DMS114 treated with DMSO at 0.1 percent for 48 hours (cell line): ENCODE results near the gene PEX11G.

Source experiments
- DNase-seq: peaks from one replicate; lab custom pipeline; 2025; ENCODE audit not compliant: unreplicated experiment; lab: John Stamatoyannopoulos, UW

PEX11G gene

DNA sequence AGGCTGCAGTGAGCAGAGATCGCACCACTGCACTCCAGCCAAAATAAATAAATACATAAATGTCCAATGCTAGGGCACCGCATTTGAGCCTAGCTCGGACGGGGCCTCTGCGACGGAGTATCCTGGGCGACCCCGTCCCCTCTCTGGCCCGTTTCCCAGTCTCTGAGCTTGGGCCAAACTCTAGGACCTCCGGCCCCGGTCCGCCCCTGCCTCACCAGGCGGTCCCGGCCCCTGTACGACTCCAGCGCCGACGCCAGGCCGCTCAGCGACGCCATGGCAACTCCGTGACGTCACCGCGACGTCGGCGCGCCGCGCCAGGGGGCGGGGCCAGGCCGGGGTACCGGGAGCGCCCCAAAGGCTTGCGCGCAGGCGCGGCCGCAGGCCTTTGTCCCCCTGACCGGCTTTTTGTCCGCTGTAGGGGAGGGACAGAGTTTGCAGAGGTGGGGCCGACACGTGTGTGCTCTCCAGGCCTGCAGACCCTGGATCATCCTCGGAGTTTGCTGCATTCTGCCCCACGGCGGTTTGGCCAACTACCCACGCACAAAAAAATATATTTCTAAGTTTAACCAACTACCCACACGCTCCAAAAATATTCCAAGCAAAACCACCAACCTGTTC, at the start of gene PEX11G:
Gene PEX11G, minus strand, starts transcription at position 300 of the 618 bp plus-strand sequence. Its CDS starts 25 bp downstream, at position 275.
- DNase-seq = peak; percentile 56

GRCh38 chr19:7535998-7536695, 47.3 kb upstream of the PEX11G start:
- no peak for DNase-seq

DNA sequence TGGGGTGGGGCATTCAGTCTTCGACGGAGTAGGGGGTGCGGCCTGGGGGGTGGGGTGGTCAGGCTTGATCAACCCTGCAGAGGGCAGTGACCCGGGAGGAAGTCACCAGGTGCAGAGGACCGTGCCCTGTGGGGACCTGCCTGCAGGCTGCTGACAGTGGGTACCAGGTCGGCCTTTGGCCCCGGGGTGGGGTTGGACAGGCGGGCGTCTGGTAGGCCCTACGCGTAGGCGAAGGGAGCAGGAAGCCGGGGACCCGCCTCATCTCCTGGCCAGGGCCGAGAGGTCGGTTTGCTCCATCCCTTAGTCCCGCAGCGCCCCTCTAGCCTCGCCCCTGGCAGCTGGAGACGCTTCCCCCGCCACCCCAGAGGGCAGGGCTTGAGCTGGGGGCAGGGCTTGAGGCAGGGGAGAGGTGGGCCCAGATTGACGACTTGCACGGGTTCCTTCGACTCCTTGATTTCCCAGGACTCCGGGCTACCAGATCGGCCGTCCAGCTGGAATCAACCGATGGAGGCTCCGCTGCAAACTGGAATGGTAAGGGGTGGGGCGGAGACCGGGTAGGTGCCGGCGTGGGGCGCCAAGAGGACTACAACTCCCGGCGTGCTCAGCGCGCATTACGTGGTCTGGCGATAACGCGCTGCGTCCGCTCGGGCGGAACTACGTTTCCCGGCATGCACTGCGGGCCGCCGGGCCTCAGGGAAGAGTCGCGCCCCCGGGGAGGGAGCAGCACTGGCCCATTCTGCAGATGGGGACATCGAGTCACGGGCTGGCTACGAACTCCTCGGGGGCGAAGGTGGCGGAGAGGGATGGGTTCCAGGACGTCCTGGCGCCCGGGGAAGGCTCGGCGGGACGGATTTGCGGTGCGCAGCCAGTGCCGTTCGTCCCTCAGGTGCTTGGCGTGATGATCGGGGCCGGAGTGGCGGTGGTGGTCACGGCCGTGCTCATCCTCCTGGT, 46.5 kb upstream of the PEX11G start, which contains the start of gene PNPLA6:
Gene PNPLA6, plus strand, starts transcription at position 671 of the 951 bp plus-strand sequence. Its CDS starts 72 bp downstream, at position 743.
- DNase-seq = peak; percentile 70

- peak; percentile 55 for DNase-seq
These were observed 45.8 kb upstream of the PEX11G start for GRCh38 chr19:7534531-7535046.

GRCh38 chr19:7533925-7534480, 45.2 kb upstream of the PEX11G start:
- peak; percentile 38 for DNase-seq

DNA sequence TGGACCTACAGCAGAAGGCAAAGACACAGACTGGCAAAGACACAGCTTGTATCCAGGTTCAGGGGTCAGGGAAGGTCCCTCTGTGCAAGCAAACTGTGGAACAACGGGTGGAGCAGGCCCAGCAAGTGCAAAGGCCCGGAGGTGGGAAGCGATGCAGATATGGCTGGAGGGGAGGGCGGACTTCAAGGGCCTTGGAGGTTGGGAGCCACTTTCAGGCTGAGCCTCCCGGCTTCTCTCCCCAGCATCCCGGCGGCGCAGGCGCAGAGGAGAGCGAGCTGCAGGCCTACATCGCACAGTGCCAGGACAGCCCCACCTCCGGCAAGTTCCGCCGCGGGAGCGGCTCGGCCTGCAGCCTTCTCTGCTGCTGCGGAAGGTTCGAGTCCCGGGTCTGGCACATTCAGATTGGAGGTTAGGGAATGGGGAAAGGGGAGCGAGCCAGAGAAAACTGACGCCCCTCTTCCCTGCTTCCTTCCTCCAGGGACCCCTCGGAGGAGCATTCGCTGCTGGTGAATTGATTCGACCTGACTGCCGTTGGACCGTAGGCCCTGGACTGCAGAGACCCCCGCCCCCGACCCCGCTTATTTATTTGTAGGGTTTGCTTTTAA, 44.5 kb upstream of the PEX11G start:
- DNase-seq = peak; percentile 28

DNA sequence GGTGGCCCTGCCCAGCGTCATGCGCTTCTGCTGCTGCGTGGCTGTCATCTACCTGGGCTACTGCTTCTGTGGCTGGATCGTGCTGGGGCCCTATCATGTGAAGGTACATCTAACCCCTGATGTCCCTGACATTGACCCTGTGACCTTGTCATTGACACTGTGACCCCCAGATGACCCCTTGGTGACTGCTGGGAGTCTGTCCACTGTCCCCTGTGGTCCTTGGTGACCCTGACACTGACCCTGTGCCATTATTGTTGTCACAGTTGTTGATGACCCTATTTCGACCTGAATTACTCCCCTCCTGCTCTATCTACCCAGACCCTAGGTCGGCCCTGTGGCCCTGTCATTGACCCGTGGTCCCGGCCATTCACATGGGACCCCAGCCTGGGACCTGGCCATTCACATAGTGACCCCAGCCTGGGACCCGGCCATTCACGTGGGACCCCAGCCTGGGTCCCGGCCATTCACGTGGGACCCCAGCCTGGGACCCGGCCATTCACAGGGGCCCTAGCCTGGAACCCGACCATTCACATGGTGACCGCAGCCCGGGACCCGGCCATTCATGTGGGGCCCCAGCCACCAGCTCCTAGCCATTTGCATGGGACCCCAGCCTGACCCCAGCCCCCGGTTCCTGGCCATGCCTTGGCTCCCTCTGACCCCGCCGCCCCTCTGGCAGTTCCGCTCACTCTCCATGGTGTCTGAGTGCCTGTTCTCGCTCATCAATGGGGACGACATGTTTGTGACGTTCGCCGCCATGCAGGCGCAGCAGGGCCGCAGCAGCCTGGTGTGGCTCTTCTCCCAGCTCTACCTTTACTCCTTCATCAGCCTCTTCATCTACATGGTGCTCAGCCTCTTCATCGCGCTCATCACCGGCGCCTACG, 41.0 kb upstream of the PEX11G start:
- no peak for DNase-seq

DNA sequence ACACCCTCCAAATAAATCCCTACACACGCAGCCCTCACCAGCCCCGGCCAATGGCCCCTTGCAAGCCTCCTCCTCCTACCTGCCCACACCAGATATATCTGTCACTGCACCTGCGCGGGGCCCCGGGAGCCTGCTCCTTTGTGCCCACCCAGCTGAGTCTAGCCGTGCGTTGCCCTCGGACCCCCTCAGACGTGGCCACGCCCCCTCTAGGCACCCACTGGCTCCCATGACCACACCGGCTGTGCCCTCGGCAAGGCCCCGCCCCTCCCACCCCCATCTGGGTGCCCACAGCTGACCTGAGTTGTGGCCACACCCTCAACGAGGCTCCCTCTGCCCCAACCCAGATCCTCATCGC, 40.4 kb upstream of the PEX11G start:
- DNase-seq = no peak

DNA sequence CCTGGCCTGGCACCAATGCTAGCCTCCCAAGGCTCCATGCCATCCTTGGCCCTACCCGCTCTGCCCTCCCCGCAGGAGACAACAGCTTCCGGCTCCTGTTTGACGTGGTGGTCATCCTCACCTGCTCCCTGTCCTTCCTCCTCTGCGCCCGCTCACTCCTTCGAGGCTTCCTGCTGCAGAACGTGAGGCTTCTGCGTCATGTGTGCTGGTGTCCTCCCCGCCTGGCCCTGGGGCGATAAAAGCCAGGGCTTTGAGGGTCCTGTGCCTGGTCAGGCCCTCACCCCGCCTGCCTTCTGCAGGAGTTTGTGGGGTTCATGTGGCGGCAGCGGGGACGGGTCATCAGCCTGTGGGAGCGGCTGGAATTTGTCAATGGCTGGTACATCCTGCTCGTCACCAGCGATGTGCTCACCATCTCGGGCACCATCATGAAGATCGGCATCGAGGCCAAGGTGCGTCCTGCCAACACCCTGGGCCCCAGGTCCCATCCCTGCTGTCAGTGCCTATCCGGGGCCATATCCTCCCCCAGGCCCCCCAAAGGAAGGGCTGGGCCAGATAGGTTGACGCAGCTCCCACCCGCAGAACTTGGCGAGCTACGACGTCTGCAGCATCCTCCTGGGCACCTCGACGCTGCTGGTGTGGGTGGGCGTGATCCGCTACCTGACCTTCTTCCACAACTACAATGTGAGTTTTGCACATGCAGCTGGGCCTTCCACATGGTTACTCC, 39.8 kb upstream of the PEX11G start:
- no peak for DNase-seq

GRCh38 chr19:7528192-7528519, 39.3 kb upstream of the PEX11G start:
- DNase-seq = no peak

DNA sequence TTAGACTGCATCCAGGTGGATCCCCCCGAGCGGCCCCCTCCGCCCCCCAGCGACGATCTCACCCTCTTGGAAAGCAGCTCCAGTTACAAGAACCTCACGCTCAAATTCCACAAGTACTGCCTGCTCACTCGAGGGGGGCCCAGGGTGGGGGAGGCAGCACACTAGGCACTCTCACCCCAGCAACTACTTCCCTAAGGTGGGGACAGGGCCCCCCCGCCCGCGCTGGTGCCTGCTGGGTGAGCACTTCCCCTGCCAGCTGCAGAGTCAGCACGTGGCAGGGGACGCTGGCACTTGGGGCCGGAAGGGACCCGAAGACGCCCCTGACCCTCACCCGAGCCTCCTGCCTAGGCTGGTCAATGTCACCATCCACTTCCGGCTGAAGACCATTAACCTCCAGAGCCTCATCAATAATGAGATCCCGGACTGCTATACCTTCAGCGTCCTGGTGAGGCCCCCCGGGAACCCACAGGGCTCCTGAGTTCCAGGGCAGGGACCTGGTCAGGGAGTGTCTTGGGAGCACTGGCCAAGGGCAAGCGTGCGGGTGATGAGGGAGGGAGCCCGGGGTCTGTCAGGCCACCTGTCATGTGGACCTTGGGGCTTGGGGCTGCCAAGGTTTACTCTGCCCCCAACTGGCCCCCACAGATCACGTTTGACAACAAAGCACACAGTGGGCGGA, 38.8 kb upstream of the PEX11G start:
- DNase-seq = no peak

DNA sequence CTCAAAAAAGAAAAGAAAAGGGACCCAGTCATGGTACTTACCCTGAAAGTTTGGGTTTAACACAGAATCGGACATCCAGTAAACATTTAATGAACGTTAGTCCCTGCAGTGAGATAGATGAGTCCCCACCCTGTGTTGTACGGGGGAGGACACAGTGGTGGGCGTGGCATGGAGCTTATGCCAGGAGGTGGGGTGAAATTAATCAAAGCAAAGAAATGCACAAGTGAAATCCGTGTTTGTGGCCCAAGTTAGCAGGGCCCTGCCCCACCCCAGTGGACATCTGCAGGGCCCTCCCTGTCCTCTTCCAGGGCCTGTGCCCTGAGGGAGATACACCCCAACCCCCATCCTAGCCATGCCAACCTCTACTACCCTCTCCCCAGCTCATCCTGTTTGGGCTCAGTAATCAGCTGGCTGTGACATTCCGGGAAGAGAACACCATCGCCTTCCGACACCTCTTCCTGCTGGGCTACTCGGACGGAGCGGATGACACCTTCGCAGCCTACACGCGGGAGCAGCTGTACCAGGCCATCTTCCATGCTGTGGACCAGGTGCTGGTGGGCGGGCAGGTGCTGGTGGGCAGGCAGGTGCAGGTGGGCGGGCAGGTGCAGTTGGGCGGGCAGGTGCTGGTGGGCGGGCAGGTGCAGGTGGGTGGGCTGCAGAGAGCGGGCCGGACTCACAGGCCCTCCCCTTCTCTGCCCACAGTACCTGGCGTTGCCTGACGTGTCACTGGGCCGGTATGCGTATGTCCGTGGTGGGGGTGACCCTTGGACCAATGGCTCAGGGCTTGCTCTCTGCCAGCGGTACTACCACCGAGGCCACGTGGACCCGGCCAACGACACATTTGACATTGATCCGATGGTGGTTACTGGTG, 37.5 kb upstream of the PEX11G start:
- DNase-seq = no peak

DNA sequence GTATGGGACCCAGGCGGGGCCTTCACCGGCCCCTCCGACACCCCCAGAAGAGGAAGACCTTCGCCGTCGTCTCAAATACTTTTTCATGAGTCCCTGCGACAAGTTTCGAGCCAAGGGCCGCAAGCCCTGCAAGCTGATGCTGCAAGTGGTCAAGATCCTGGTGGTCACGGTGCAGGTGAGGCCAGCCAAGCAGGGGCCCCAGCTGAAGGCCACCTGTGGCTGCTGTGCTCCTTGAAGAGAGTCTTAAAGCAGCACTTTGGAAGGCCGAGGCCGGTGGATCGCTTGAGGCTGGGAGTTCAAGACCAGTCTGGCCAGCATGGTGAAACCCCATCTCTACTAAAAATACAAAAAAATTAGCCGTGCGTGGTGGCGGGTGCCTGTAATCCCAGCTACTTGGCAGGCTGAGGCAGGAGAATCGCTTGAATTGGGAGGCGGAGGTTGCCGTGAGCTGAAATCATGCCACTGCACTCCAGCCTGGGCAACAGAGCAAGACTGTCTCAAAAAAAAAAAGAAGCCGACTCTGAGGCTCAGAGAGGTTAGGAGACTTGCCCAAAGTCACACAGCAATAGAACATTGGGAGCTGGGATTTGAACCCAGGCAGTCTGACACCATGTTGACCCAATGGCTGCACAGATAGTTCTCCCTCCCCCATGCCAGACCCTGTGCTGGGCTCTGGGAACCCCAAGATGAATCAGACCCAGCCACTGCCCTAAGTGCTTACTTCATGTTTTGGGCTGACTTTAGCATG, 36.3 kb upstream of the PEX11G start:
- DNase-seq = no peak

DNA sequence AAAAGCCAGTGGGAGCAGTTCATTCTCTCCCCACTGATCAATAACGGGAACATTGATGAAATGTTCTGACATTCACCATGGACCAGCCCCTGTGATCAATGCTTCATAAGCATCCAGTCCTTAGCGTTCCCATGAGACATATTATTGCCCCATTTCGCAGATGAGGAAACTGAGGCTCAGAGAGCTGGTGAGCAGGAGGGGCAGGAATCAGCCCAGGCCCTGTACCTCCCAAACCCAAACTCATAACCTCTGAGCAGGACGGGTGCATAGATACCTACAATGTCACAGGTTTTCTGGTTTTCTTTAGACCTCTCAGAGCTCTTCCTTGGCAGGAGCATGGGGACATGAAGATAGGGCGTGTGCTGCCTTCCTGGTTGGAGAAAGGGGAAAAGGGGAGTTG, 35.7 kb upstream of the PEX11G start:
- no peak for DNase-seq

GRCh38 chr19:7522923-7523667, 34.3 kb upstream of the PEX11G start:
- no peak for DNase-seq
